H1 (cell line): Measurements from ENCODE around the gene NXPH2. TPM values are rescaled to one million over a fixed set of nuclear protein-coding genes. Genes with fewer than 3 reads are reported as not detected.

ENCODE experiments used
- CHD2 ChIP-seq: IDR thresholded peaks from 2 replicates; pipeline ENCODE4 v1.6.1; 2012; ENCODE audit warnings: low read length, improper control_type of control experiment
- KDM4A ChIP-seq: IDR thresholded peaks from one replicate; pipeline ENCODE4 v1.7.1; 2012; ENCODE audit warnings: low read depth, mild to moderate bottlenecking, moderate library complexity, low read length, inconsistent platforms; ENCODE audit not compliant: severe bottlenecking
- SIRT6 ChIP-seq: IDR thresholded peaks from one replicate; pipeline ENCODE4 v1.7.1; 2012; ENCODE audit warnings: low read length, inconsistent platforms
- SP2 ChIP-seq: IDR thresholded peaks from 2 replicates; pipeline ENCODE4 v1.6.1; 2012; ENCODE audit warnings: mild to moderate bottlenecking, low read length, inconsistent platforms
- YY1 ChIP-seq: IDR thresholded peaks from 2 replicates; pipeline ENCODE4 v1.6.1; 2011; ENCODE audit warnings: low read depth, mild to moderate bottlenecking, low read length
- polyA plus RNA-seq, 7 experiments: library from polyadenylated mRNA; depleted of rRNA in 3 of 7; stranded (reverse) in 5 of 7; unstranded in 2 of 7; fragments of >200 nt in 5 of 7; fragments of 200-250 nt in 2 of 7; gene quantifications; 1 replicate in 5 of 7; 2 replicates in 1 of 7; 4 replicates in 1 of 7; pipeline versions ENCODE4 v1.2.1 to v1.2.3, GENCODE V29; 2011 to 2013; ENCODE audit warnings: missing spikeins in 2 of 7, mixed read lengths in 2 of 7
- total RNA-seq: library from RNA; stranded (reverse); fragmentation: NEBNext Ultra II Directional; extraction: Animal tissue kit (Norgen Biotek cat#: 25700); gene quantifications from 2 replicates; pipeline ENCODE4 v1.2.1, GENCODE V29; 2021

The NXPH2 gene
- total and polyA plus RNA-seq, 2 of the 8 experiments (the other 6 are each of a cell fraction or from before 2014, with no cell fraction given), result 1.9 to 6.9 TPM

GRCh38 chr2:138818556-138818955 is 38.4 kb upstream of the NXPH2 start (continued):
- TF ChIP-seq YY1 (no peak), KDM4A (no peak), CHD2 (no peak), SP2 (no peak), SIRT6 (no peak)
